Cardiac septum (tissue), 1 donor: ENCODE data around the gene CPPED1. TPM values are rescaled to one million over a fixed set of nuclear protein-coding genes. Genes with fewer than 3 reads are reported as not detected.
"Not testable (repeated sequence)": the region's sequence is repeated elsewhere in the genome, so short reads cannot be mapped to it uniquely, and the experiment has no call there.

Experiments
- DNase-seq: peaks from one replicate; pipeline ENCODE4 v3.0.0-alpha.2; 2020; ENCODE audit warnings: low spot score
- intact Hi-C: fragments of 100-400 bp; cut with DNase I; formaldehyde crosslinking; loops from one replicate; pipeline ENCODE4 v1.14.0; 2022
- total RNA-seq: library from RNA; stranded (reverse); fragmentation: NEBNext Ultra II Directional; extraction: Animal tissue kit (Norgen Biotek cat#: 25700); gene quantifications from one replicate; pipeline ENCODE4 v1.2.1, GENCODE V29; 2021
- donor health status: DM: no; HTN: no; CAD: no.

CPPED1 gene
- total RNA-seq, 1 donor from 2014 or later = 13.3 TPM

DNA sequence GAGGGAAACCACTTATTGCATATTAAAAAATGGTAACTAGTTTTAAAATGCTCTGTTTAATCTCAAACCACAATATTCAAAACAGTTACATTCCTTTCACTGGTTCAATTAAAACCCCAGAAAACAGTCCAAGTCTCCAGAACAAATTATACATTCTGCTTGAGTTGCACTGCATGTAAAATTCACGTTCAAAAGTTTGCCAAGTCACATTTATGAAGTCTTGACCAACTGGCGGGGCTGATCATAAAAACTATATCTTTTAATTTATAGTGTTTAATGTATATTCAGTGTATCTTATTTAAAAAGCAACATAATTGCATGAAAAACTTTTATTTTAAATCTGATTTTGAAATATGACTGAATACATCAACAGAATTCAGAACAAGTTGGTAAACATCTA lies 25.0 kb downstream of the CPPED1 start:
- intact Hi-C loops = no loop called here
- DNase-seq = no peak

DNA sequence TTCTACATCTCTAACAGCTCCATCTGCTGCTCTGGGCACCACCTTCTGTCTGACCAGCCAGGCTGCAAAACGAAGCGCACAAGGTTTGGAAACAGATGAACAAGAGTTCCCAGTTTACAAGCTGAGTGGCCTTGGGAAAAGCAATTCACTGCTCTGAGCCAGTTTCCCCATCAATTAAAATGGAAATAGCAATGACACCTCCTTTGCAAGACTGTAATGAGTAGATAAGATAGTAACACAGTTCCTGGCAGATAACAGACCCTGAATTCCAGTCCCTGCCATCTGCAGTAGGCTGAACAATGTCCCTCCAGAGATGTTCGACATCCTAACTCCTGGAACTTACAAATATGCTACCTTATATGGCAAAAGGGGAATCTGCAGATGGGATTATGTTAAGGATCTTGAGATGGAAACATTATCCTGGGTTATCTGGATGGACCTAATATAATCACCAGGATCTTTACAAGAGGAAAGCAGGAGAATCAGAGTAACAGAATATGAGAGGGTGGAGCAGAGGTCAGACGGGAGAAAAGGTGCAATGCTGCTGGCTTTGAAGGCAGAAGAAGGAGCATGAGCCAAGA lies 27.9 kb downstream of the CPPED1 start:
- intact Hi-C loops = no loop called here
- DNase-seq = no peak

DNA sequence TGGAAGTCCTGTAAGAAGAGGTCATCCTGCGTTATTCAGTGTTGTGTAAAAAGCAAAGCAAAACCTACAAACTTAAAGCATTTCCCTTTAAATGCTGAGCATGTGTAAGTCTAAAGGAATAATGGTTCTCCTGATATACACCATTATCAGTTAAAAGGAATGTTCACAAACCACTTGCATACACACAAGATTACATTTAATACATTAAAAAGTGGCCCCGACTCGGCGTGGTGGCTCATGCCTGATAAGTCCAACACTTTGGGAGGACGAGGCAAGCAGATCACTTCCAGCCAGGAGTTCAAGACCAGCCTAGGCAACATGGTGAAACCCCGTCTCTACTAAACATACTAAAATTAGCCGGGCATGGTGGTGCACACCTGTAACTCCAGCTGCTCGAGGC lies 30.5 kb downstream of the CPPED1 start:
- DNase-seq = no peak
- intact Hi-C loops = no loop called here

DNA sequence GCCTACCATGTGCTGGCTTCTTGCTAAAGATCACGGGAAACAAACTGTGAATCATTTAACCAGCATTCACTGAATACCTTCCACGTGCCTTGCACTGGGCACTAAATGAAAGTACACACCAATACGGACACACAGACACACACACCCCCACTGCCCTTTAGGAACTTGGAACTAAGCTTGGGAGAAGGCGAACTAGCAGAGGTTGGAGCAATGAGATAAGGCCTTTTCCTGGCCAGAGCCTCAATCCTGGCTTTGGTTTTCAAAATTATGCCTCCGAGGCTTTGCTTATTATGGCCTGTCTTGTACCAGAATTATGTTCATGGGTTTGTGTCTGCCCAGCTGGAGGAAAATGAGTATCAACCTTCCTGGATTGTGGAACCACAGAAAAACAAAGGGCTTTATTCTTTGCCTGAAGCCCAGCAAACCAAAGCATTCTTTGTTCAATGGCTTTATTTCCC lies 32.3 kb downstream of the CPPED1 start:
- intact Hi-C loops = no loop called here
- DNase-seq = no peak

DNA sequence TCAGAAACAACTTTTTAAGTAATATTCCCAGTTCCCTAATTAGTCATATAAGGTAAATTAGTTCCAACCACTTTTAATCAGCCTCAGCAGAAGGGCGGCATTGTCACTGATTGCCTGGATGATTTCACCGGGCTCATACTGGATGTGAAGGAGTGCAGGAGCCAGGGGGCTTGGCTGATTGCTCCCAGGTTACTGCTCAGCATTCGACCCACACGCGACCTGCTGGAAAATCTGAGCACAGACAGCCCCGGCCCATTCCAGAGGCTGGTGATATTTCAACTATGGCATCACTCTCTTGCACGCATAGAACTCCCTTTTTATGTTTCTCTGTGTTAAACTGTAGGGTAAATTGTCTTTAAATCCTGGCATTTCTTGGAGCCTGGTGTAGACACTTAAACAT lies 34.2 kb downstream of the CPPED1 start:
- DNase-seq = no peak
- intact Hi-C loops = no loop called here

DNA sequence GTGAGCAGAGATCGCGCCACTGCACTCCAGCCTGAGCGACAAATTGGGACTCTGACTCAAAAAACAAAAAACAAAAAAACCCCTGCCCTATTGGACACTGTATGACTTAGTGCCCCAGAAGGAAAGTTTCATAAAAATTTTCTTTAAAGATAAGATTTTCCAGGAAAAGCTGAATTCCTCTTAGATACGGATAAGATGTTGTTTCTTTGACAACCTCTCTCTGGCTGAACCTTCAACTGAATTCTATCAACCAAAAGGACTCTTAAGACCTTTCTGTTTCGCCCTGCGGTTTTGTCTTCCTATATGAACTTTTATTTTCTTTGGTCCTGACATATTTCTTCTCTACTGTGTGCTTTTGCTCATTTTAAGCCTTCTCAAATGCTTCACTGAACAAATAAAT lies 35.8 kb downstream of the CPPED1 start:
- intact Hi-C loops = no loop called here
- no peak for DNase-seq

DNA sequence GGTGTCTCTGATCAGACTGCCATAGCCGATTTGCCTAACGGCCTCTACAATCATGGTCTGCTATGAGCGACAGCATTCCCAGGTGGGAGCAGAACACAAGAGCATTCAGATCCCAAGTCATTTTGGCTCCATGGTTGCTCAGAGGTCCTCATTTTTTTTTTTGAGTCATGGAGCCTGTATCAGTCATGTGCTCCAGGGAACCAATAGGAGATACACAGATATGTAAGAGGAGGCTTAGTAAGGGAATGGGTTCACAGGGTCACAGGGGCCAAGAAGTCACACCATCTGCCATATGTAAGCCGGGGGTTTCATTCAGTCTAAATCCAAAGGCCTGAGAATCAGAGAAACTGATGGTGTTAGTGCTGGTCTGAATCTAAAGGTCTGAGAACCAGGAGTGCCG lies 36.8 kb downstream of the CPPED1 start:
- no peak for DNase-seq
- intact Hi-C loops = no loop called here

DNA sequence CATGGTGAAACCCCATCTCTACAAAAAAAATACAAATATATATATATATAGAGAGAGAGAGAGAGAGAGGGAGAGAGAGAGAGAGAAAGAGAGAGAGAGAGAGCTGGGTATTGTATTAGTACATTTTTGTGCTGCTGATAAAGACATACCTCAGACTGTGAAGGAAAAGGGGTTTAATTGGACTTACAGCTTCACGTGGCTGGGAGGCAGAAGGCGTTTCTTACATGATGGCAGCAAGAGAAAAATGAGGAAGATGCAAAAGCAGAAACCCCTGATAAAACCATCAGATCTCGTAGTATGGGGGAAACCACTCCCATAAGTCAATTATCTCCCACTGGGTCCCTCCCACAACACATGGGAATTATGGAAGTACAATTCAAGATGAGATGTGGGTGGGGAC lies 37.5 kb downstream of the CPPED1 start:
- intact Hi-C loops, DNase-seq: not testable (repeated sequence)

DNA sequence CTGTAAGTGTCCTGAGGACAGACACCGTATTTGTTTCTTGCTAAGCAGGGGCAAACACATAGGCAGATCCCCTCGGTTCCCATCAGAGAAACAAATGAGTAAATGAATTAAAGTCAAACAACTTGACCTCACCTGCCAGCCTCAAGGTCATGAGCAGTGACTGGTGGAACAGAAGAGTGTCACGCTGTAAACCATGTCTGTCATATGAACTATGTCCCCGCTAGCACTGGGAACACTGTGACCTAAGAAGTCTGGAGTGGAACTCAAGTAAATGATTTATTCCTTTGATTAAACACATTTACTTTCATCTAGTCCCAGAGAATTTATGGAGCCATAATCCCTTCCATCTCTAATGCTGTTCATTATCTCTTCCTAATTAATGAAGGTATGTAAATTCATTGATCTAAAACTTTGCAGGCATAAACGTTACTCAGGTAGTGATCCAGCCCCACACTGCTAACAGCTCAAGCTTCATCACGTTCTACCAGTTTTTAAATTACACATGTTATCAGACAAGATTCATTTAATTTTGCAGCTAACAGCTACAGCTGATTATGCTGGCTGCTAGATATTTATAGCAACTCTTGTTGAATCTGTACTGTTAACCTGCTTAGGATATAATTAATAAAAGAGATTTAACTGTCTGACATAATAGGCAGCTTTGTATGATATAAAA lies 38.7 kb downstream of the CPPED1 start:
- intact Hi-C loops = no loop called here
- no peak for DNase-seq

DNA sequence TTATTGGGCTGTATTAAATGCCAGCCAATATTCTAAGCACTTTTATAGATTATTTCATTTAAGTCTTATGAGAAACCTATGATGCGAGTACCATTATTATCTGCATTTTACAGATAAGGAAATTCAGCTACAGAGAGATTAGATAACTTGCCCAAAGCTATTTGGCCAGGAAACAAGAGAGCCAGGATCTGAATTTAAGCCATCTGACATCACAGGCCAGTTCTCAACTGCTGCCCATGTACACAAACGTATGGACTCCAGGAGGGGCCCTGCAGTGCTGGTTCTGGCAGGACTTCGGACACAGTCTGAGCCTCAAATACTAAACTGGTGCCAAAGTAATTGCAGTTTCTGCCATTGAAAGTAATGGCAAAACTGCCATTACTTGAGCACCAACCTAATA lies 40.2 kb downstream of the CPPED1 start:
- DNase-seq = no peak
- intact Hi-C loops = no loop called here

DNA sequence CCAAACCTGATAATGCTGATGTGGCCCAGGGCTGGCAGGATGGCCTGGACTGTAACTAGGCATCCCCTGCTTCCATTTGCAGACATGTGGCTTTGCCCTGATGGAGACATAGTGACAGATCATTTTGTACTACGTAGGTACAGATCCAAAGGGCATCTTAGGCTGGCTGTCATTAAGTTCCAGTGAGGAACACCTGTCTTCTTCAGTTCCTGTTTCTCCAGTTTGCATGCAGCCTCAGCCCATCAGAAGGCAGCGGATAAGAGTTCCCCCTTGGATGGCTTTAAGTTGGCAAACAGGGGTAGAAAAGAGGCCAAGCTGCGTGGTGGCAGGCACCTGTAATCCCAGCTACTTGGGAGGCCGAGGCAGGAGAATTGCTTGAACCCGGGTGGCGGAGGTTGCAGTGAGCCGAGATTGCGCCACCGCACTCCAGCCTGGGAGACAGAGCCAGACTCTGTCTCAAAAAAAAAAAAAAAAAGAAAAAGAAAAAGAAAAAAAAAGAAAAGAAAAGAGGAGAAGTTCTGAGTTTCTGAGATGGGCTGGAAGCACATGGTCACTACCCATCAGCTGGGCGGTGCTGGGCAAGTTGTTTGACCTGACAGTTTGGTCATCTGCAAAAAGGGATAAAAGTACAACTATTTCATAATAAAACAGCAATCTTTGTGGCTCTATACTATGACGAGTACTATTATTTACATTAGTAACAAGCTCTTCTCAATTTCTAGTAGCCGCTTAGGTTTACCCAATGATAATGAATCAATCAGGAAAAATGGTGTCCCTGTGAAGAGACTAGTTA lies 42.7 kb downstream of the CPPED1 start:
- no peak for DNase-seq
- intact Hi-C loops = no loop called here

DNA sequence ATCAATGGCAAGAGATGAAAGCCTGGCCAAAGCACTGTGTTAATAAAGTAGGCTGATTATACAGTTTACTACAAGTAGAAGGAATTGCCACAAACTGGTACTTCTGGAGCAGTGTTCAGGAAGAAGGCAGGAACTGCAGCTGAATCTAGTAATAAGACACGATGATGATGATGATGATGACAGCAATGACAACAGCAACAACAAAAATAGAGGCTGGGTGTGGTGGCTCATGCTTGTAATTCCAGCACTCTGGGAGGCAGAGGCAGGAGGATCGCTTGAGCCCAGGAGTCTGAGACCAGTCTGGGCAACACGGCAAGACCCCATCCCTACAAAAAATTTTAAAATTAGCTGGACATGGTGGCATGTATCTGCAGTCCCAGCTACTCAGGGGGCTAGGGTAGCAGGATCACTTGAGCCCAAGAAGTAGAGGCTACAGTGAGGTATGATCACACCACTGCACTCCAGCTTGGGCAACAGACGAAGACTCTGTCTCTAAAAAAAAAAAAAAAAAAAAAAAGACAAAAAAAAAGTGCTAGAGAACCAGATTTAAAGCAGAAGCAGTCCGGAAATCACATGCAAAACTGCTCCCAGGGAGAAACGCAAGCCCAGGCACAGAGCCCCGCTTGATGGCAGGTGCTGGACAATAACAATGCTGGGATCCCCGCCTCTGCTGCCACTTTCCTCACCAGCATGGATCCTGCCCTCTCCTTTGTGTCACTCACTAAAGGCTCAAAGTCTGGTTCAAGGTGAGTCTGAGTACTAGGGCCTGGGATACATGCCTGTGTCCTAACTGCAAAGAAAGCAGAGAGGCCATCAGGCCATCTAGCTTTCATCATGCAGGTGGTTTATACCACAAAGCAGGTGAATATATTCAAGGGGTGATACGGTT lies 44.8 kb downstream of the CPPED1 start:
- intact Hi-C loops = no loop called here

DNA sequence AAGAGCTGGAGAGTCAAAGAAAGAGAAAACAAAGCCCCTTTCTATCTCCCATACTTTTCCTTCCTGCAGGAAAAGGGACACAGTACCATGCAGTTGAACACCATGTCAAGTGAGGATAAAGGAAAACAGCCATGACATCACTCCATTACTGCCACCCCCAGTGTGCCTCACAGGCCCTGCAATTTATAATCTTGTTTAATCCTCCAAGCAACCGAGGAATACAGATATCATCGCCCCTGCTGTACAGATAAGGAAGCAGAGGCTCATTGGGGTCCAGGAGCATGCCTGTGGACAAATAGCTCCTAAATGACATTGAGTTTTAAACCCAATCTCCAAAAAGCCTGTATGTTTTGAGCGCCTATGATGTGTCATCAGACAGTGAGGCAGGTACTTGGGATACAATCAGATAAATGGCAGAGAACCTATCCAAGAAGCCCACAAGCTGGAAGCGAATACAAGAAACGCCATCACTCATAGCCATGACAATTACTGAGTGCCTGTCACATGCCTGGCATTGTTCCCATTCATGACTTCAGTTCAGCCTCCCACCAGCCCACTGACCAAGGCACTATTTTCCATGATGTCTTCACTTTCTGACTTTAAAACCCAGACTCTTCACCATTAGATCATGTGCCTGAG lies 45.5 kb downstream of the CPPED1 start:
- intact Hi-C loops = no loop called here
- DNase-seq = no peak

More for the DNA sequence above, 44.8 kb downstream of the CPPED1 start:
- no peak for DNase-seq

DNA sequence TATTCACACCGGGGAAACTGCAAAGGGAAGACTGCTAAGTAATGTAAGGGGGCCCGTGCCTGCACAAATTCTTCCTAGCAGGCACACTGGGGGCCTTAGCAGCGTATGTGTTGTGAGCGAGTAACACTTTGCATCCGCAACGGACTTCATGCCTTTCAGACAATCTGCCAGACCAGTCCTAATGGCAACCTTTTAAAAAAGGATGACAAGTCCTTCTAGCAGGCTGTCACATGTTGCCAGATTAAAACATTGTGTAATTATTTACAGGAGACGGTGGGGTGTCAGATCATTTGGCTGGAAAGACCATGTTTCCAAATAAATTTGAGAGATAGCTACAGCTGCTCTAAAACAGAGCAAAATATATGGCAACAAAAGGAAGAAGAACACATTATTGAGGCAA lies 46.1 kb downstream of the CPPED1 start:
- DNase-seq = no peak
- intact Hi-C loops = no loop called here

DNA sequence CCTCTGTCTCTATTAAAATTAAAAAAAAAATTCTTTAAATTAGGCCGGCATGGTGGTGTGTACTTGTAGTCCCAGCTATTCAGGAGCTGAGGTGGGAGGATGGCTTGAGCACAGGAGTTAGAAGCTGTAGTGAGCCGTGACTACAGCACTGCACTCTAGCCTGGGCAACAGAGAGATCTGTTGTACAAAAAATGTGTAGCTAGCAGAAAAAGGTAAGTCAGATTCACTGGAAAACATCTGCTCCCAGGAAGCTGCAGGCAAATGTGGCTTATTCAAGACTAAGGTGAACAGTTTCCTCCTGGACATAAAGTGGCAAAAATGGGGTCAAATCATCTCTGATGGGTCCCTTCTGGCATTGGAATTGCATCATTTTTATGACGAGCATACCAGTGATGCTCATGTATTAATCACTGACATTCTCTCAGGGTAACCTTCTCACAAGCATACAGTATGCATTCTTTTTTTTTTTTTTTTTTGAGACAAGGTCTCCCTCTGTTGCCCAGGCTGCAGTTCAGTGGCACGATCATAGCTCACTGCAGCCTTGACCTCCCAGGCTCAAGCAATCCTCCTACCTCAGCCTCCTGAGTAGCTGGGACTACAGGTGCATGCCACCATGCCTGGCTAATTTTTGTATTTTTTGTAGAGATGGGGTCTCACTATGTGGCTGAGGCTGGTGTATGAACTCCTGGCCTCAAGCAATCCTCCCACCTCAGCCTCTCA lies 48.7 kb downstream of the CPPED1 start:
- intact Hi-C loops = no loop called here
- DNase-seq = no peak

DNA sequence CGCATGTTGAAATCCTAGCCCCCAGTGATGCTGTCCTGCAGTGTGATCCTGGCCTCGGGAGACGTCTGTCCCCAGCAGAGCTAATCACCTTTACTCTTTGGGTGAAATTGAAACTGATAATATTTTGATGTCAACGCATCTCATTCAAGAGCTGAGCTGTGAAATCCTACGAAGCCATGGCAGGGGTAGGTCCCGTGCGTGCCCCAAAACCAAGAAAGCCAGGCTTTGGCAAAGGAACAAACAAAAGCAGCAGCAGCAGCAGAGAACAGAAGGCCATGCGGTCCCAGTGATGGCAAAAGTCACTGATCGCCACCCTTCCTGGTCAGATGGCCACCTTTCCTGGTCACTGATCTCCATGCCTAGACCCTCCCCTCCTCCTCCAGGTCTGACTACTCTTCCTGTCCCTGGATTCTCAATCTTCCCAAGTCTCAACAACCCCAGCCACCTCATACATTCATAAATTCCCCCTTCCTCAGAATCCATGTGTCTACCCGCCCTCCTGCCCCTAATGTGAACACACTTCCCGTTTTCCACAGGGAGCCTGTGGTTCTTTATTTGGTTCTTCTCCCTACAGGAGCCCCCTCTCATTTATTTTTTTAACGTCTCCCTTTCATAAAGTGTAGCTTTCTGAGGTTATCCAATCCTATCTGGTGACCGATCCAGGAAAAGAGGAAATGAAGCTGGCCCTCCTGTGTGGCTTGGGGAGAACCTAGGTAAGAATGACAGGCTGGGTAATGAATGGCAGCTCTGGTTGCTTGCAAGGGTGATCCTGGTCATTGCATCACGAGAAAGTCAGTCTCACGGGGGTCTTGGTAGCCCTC lies 50.3 kb downstream of the CPPED1 start:
- no peak for DNase-seq
- intact Hi-C loops = no loop called here

DNA sequence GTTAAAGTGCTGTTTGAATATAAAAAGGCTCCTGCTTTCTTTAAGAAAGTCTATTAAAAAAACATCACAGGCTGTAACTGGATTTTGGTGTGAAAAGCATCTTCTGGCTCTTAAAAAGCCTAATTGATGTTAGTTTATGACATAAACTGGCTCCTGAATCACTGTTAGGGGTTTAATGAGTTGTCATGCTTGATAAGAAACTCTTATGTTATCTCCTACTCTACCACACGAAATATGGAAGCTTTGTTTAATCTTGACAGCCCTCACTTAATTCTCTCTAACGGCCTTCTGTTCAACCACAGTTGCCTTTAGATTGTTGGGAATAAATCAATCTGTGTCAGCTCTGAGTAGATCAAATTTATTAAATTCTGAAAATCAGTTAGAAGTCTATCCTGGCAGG lies 51.5 kb downstream of the CPPED1 start:
- no peak for DNase-seq
- intact Hi-C loops = no loop called here

DNA sequence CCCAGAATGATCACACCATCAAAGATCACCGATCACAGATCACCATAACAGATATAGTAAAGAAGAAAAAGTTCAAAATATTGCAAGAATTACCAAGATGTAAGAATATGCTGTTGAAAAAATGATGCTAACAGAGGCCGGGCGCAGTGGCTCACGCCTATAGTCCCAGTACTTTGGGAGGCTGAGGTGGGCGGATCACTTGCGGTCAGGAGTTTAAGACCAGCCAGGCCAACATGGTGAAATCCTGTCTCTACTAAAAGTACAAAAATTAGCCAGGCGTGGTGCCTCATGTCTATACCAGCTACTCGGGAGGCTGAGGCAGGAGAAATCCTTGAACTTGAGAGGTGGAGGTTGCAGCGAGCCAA lies 53.2 kb downstream of the CPPED1 start:
- intact Hi-C loops = no loop called here
- no peak for DNase-seq
